H9 (cell line): ENCODE measurements around the gene LIN54. TPM values are rescaled to one million over a fixed set of nuclear protein-coding genes. Genes with fewer than 3 reads are reported as not detected.
"Not testable (repeated sequence)": the region's sequence is repeated elsewhere in the genome, so short reads cannot be mapped to it uniquely, and the experiment has no call there.

Source experiments
- DNase-seq: peaks from one replicate; pipeline ENCODE4 v3.0.0-alpha.2; 2017
- H2AFZ ChIP-seq: one replicate; pipeline ENCODE4 v1.6.1; 2013; ENCODE audit warnings: mild to moderate bottlenecking, low read length, control low read depth, moderate library complexity
- H2AK5ac ChIP-seq: 2 replicates; pipeline ENCODE4 v1.6.1; 2013; ENCODE audit warnings: low read length, control low read depth, mixed read lengths; ENCODE audit not compliant: insufficient read length
- H2BK120ac ChIP-seq: one replicate; pipeline ENCODE4 v1.6.1; 2013; ENCODE audit warnings: low read depth, mild to moderate bottlenecking, low read length, control low read depth, inconsistent platforms; ENCODE audit not compliant: poor library complexity, severe bottlenecking
- H2BK12ac ChIP-seq: 2 replicates; pipeline ENCODE4 v1.6.1; 2013; ENCODE audit warnings: low read length, control low read depth, mixed read lengths, low read depth; ENCODE audit not compliant: insufficient read length
- H2BK15ac ChIP-seq: 2 replicates; pipeline ENCODE4 v1.6.1; 2013; ENCODE audit warnings: low read depth, low read length, control low read depth
- H2BK20ac ChIP-seq: one replicate; pipeline ENCODE4 v1.6.1; 2013; ENCODE audit warnings: low read depth, mild to moderate bottlenecking, low read length, control low read depth, inconsistent platforms; ENCODE audit not compliant: poor library complexity, severe bottlenecking
- H2BK5ac ChIP-seq: 2 replicates; pipeline ENCODE4 v1.6.1; 2013; ENCODE audit warnings: low read length, control low read depth, mixed read lengths; ENCODE audit not compliant: insufficient read length
- H3K14ac ChIP-seq: 2 replicates; pipeline ENCODE4 v1.6.1; 2013; ENCODE audit warnings: low read length, control low read depth; ENCODE audit not compliant: insufficient read depth
- H3K18ac ChIP-seq: 2 replicates; pipeline ENCODE4 v1.6.1; 2013; ENCODE audit warnings: low read depth, mild to moderate bottlenecking, mixed read lengths, low read length, control low read depth; ENCODE audit not compliant: insufficient read length
- H3K23ac ChIP-seq: 2 replicates; pipeline ENCODE4 v1.6.1; 2013; ENCODE audit warnings: low read length, control low read depth, mixed read lengths, low read depth; ENCODE audit not compliant: insufficient read length
- H3K23me2 ChIP-seq: 2 replicates; pipeline ENCODE4 v1.6.1; 2013; ENCODE audit warnings: low read depth, mild to moderate bottlenecking, mixed read lengths, low read length, control low read depth; ENCODE audit not compliant: insufficient read length, poor library complexity, severe bottlenecking
- H3K27ac ChIP-seq: 2 replicates; pipeline ENCODE4 v1.5.1; 2013; ENCODE audit warnings: low read length, control low read depth, mixed read lengths, low read depth; ENCODE audit not compliant: insufficient read length
- H3K27me3 ChIP-seq: 2 replicates; pipeline ENCODE4 v1.6.1; 2013; ENCODE audit warnings: low read length, control low read depth, inconsistent platforms; ENCODE audit not compliant: insufficient read depth
- H3K4ac ChIP-seq: 2 replicates; pipeline ENCODE4 v1.6.1; 2013; ENCODE audit warnings: low read depth, mild to moderate bottlenecking, control low read depth, inconsistent platforms, low read length, moderate library complexity
- H3K4me1 ChIP-seq: 2 replicates; pipeline ENCODE4 v1.6.1; 2013; ENCODE audit warnings: low read length, control low read depth, inconsistent platforms; ENCODE audit not compliant: insufficient read depth
- H3K4me2 ChIP-seq: 2 replicates; pipeline ENCODE4 v1.6.1; 2013; ENCODE audit warnings: low read length, control low read depth, mixed read lengths; ENCODE audit not compliant: insufficient read length, insufficient read depth
- H3K56ac ChIP-seq: 2 replicates; pipeline ENCODE4 v1.6.1; 2013; ENCODE audit warnings: low read depth, mild to moderate bottlenecking, mixed read lengths, low read length, control low read depth; ENCODE audit not compliant: insufficient read length
- H3K79me1 ChIP-seq: 2 replicates; pipeline ENCODE4 v1.6.1; 2013; ENCODE audit warnings: low read depth, mild to moderate bottlenecking, moderate library complexity, low read length, control low read depth, inconsistent platforms; ENCODE audit not compliant: insufficient read depth, poor library complexity, severe bottlenecking
- H3K79me2 ChIP-seq: 2 replicates; pipeline ENCODE4 v1.6.1; 2013; ENCODE audit warnings: low read length, control low read depth, inconsistent platforms; ENCODE audit not compliant: insufficient read depth
- H3K9ac ChIP-seq: 2 replicates; pipeline ENCODE4 v1.6.1; 2013; ENCODE audit warnings: low read length, control low read depth, mixed read lengths; ENCODE audit not compliant: insufficient read length; ENCODE audit errors: extremely low read depth
- H3K9me3 ChIP-seq: one replicate; pipeline ENCODE4 v1.6.1; 2013; ENCODE audit warnings: low read depth, low read length, inconsistent platforms; ENCODE audit not compliant: control insufficient read depth
- H3T11ph ChIP-seq: one replicate; pipeline ENCODE4 v1.6.1; 2013; ENCODE audit warnings: mild to moderate bottlenecking, low read length, control low read depth, inconsistent platforms
- H4K20me1 ChIP-seq: one replicate; pipeline ENCODE4 v1.6.1; 2013; ENCODE audit not compliant: control insufficient read depth, insufficient read length, insufficient read depth
- H4K5ac ChIP-seq: 2 replicates; pipeline ENCODE4 v1.6.1; 2013; ENCODE audit warnings: low read depth, mild to moderate bottlenecking, mixed read lengths, low read length, control low read depth; ENCODE audit not compliant: insufficient read length
- H4K8ac ChIP-seq: replicated peaks from 2 replicates; pipeline ENCODE4 v1.6.1; 2013; ENCODE audit warnings: low read length, control low read depth, mixed read lengths, low read depth; ENCODE audit not compliant: insufficient read length
- H4K91ac ChIP-seq: 2 replicates; pipeline ENCODE4 v1.6.1; 2013; ENCODE audit warnings: low read depth, mild to moderate bottlenecking, moderate library complexity, mixed read lengths, low read length, control low read depth; ENCODE audit not compliant: insufficient read length
- H3K27ac Mint-ChIP-seq, 3 experiments: 2 replicates in 2 of 3; 3 replicates in 1 of 3; pipeline ENCODE4 v1.8.0; 2020 to 2021; ENCODE audit warnings: mixed read lengths in 3 of 3, mild to moderate bottlenecking in 1 of 3, moderate library complexity in 1 of 3
- H3K27me3 Mint-ChIP-seq: 2 replicates; pipeline ENCODE4 v1.8.0; 2021; ENCODE audit warnings: low read depth, mild to moderate bottlenecking, moderate library complexity, mixed read lengths
- H3K36me3 Mint-ChIP-seq, 3 experiments: 2 replicates in 2 of 3; 3 replicates in 1 of 3; pipeline ENCODE4 v1.8.0; 2020 to 2021; ENCODE audit warnings: low read depth in 3 of 3, mixed read lengths in 3 of 3; ENCODE audit not compliant: insufficient read depth in 1 of 3
- H3K4me1 Mint-ChIP-seq, 2 experiments: 2 replicates each; pipeline ENCODE4 v1.8.0; 2020; ENCODE audit warnings: mixed read lengths in 2 of 2
- H3K4me3 Mint-ChIP-seq, 2 experiments: 2 replicates in 1 of 2; 3 replicates in 1 of 2; pipeline ENCODE4 v1.8.0; 2020 to 2021; ENCODE audit warnings: mild to moderate bottlenecking in 2 of 2, mixed read lengths in 2 of 2, moderate library complexity in 1 of 2
- H3K9me3 Mint-ChIP-seq, 2 experiments: 2 replicates in 1 of 2; 3 replicates in 1 of 2; pipeline ENCODE4 v1.8.0; 2020; ENCODE audit warnings: mild to moderate bottlenecking in 2 of 2, mixed read lengths in 2 of 2, moderate library complexity in 1 of 2
- CTCF ChIP-seq: fragments of 200-600 bp; sonication (generic); conservative IDR thresholded peaks from 3 replicates; pipeline ENCODE4 v1.8.0; 2021; ENCODE audit warnings: antibody characterized with exemption, mild to moderate bottlenecking
- WGBS: extraction: QIAGEN DNeasy Blood & Tissue Kit; methylation state at CpG from one replicate; pipeline ENCODE4 v1.1.7; 2013; ENCODE audit warnings: missing lambda C conversion rate, low lambda C conversion rate, mixed read lengths; ENCODE audit not compliant: insufficient read length; ENCODE audit errors: extremely low coverage; 5-methylcytosine and 5-hydroxymethylcytosine counted together
- total RNA-seq: library from RNA; stranded (reverse); gene quantifications from 2 replicates; pipeline ENCODE4 v1.2.1, GENCODE V29; 2021

Gene LIN54
- total RNA-seq, 1 experiment from 2014 or later = 16.3 TPM

- H3K9me3 ChIP-seq = no peaks in the 10 kb centered on the region
- no peak overlapping the region for H3K23ac ChIP-seq
- no peak overlapping the region for H2BK120ac ChIP-seq
- Mint-ChIP-seq H3K4me1 (0 out of 4 replicates have a peak, but pooled peaks cover 0 to 3% of the 10 kb centered on the region in 2 experiments), H3K36me3 (peaks cover 0 to 4% (median under 1%) of the 10 kb centered on the region in 3 experiments; a peak in 4 of 7 replicates), H3K27ac (no peak overlapping the region), H3K4me3 (no peak overlapping the region), H3K9me3 (no peaks in the 10 kb centered on the region), H3K27me3 (no peaks in the 10 kb centered on the region)
- no CpG with 5 or more reads among the region's 14 CpGs for WGBS
- no peak overlapping the region for H4K91ac ChIP-seq
- H2BK5ac ChIP-seq = no peak overlapping the region
- no peaks in the 10 kb centered on the region for H3K4me1 ChIP-seq
- H3K4me2 ChIP-seq = no peak overlapping the region
- no peak overlapping the region for H3K18ac ChIP-seq
- H4K8ac ChIP-seq = no peak overlapping the region
- no peak overlapping the region for H2BK20ac ChIP-seq
- H4K5ac ChIP-seq = no peak overlapping the region
- no peak overlapping the region for H3K27ac ChIP-seq
- DNase-seq = no peak
- H2BK15ac ChIP-seq = no peak overlapping the region
- H3K14ac ChIP-seq = no peak overlapping the region
- no peak for TF ChIP-seq CTCF
- H2AK5ac ChIP-seq = no peak overlapping the region
- no peaks in the 10 kb centered on the region for H4K20me1 ChIP-seq
- H3K4ac ChIP-seq = no peak overlapping the region
- H3K23me2 ChIP-seq = no peaks in the 10 kb centered on the region
- no peak overlapping the region for H3T11ph ChIP-seq
- H2BK12ac ChIP-seq = no peak overlapping the region
- H2AFZ ChIP-seq = no peak overlapping the region
- H3K79me1 ChIP-seq = no peaks in the 10 kb centered on the region
- H3K79me2 ChIP-seq = no peaks in the 10 kb centered on the region
- no peak overlapping the region for H3K9ac ChIP-seq
- no peak overlapping the region for H3K56ac ChIP-seq
- H3K27me3 ChIP-seq = no peaks in the 10 kb centered on the region
Measured at GRCh38 chr4:83043801-83044407, 33.3 kb upstream of the LIN54 start.

- not testable (repeated sequence) for H2BK15ac ChIP-seq, H3K56ac ChIP-seq, H3K4me2 ChIP-seq, H3K9me3 ChIP-seq, H3K27me3 ChIP-seq, H3K79me2 ChIP-seq, H3K27me3 Mint-ChIP-seq, H2AK5ac ChIP-seq, DNase-seq, H3K14ac ChIP-seq, H3K4ac ChIP-seq, H2AFZ ChIP-seq, H4K91ac ChIP-seq, H3K9me3 Mint-ChIP-seq, H2BK120ac ChIP-seq, H2BK20ac ChIP-seq, H3K27ac Mint-ChIP-seq, H3K18ac ChIP-seq, H3K4me3 Mint-ChIP-seq, H2BK5ac ChIP-seq, H3K23ac ChIP-seq, H4K8ac ChIP-seq, H3K36me3 Mint-ChIP-seq, H4K5ac ChIP-seq, H3T11ph ChIP-seq, H3K27ac ChIP-seq, H2BK12ac ChIP-seq, H3K4me1 Mint-ChIP-seq, H4K20me1 ChIP-seq, H3K23me2 ChIP-seq, H3K9ac ChIP-seq, H3K79me1 ChIP-seq, H3K4me1 ChIP-seq
- WGBS = no CpG with 5 or more reads among the region's 2 CpGs
Measured at GRCh38 chr4:83043157-83043556, 32.5 kb upstream of the LIN54 start.
